ENCODE data around the gene MAPKAPK3. TPM values are rescaled to one million over a fixed set of nuclear protein-coding genes. Genes with fewer than 3 reads are reported as not detected.

Gene MAPKAPK3
- polyA plus RNA-seq, 1 donor from 2014 or later, result 4.3 TPM

GRCh38 chr3:50632450-50632849, 15.5 kb downstream of the MAPKAPK3 start:
- Histone ChIP-seq H3F3A (ENCODE audit: insufficient read depth, low read length, poor library complexity, severe bottlenecking) (no peaks in the 10 kb centered on the region), H3K36me3 (ENCODE audit: insufficient read depth, low read length) (no peaks in the 10 kb centered on the region), H3K27me3 (ENCODE audit: insufficient read depth, low read depth, low read length) (no peaks in the 10 kb centered on the region), H3K9me3 (ENCODE audit: low read length) (no peaks in the 10 kb centered on the region), H3K4me2 (ENCODE audit: low read length) (no peak overlapping the region), H4K20me1 (ENCODE audit: insufficient read depth) (no peaks in the 10 kb centered on the region), H3K9me2 (ENCODE audit: insufficient read depth, low read length) (no peaks in the 10 kb centered on the region), H3K79me2 (replicated peaks; ENCODE audit: insufficient read depth, low read length) (no peaks in the 10 kb centered on the region), H3K4me3 (ENCODE audit: low read length) (no peak overlapping the region), H2AFZ (ENCODE audit: low read depth, low read length) (no peak overlapping the region), H3K27ac (ENCODE audit: low read length) (no peak overlapping the region), H3K9ac (ENCODE audit: low read length) (no peak overlapping the region)
- TF ChIP-seq RAD21 (conservative IDR thresholded peaks at IDR 0.05), result no peak
- TF ChIP-seq CTCF (IDR thresholded peaks at IDR 0.05; ENCODE audit: poor library complexity, severe bottlenecking), result no peak
- no peak for TF ChIP-seq MXI1 (conservative IDR thresholded peaks at IDR 0.05; ENCODE audit: poor library complexity, severe bottlenecking)

GRCh38 chr3:50633230-50633790, 16.4 kb downstream of the MAPKAPK3 start:
- TF ChIP-seq REST (IDR thresholded peaks at IDR 0.05; ENCODE audit: borderline replicate concordance) (no peak), SMC3 (conservative IDR thresholded peaks at IDR 0.05; ENCODE audit: poor library complexity) (no peak), CTCF (IDR thresholded peaks at IDR 0.05; ENCODE audit: poor library complexity, severe bottlenecking) (no peak), POLR2AphosphoS5 (IDR thresholded peaks at IDR 0.05) (no peak), RAD21 (conservative IDR thresholded peaks at IDR 0.05) (no peak), TAF1 (IDR thresholded peaks at IDR 0.05; ENCODE audit: low read depth) (no peak), MXI1 (conservative IDR thresholded peaks at IDR 0.05; ENCODE audit: poor library complexity, severe bottlenecking) (no peak), EZH2 (IDR thresholded peaks at IDR 0.05; ENCODE audit: borderline replicate concordance, insufficient read depth, low read length, poor library complexity, severe bottlenecking) (no peak), EP300 (conservative IDR thresholded peaks at IDR 0.05; ENCODE audit: poor library complexity, severe bottlenecking) (no peak)
- no peak overlapping the region for H3K4me3 ChIP-seq (ENCODE audit: low read length)
- no peaks in the 10 kb centered on the region for H3K27me3 ChIP-seq (ENCODE audit: insufficient read depth, low read depth, low read length)
- H3K4me2 ChIP-seq (ENCODE audit: low read length), result no peak overlapping the region
- H3K36me3 ChIP-seq (ENCODE audit: insufficient read depth, low read length), result no peaks in the 10 kb centered on the region
- H3K27ac ChIP-seq (ENCODE audit: low read length), result no peak overlapping the region
- H3K9ac ChIP-seq (ENCODE audit: low read length), result no peak overlapping the region
- H3F3A ChIP-seq (ENCODE audit: insufficient read depth, low read length, poor library complexity, severe bottlenecking), result no peaks in the 10 kb centered on the region
- H4K20me1 ChIP-seq (ENCODE audit: insufficient read depth), result no peaks in the 10 kb centered on the region
- H2AFZ ChIP-seq (ENCODE audit: low read depth, low read length), result no peak overlapping the region
- no peaks in the 10 kb centered on the region for H3K9me2 ChIP-seq (ENCODE audit: insufficient read depth, low read length)
- H3K9me3 ChIP-seq (ENCODE audit: low read length), result no peaks in the 10 kb centered on the region
- H3K79me2 ChIP-seq (replicated peaks; ENCODE audit: insufficient read depth, low read length), result no peaks in the 10 kb centered on the region
